Kidney (tissue), 14 donors: Measurements from ENCODE around the gene LRFN5. TPM values are rescaled to one million over a fixed set of nuclear protein-coding genes. Genes with fewer than 3 reads are reported as not detected.

Experiments used
- DNase-seq, 5 donors: peaks; one replicate each; pipeline ENCODE4 v3.0.0-alpha.2; 2013 to 2020
- FAIRE-seq: peaks from 2 replicates; lab custom pipeline; 2012; peaks lifted over from hg19 to GRCh38; lab: Jason Lieb, UNC
- H3K27ac ChIP-seq, 2 donors: one replicate each; pipeline ENCODE4 v1.7.0; 2013; ENCODE audit warnings: low read depth in 2 of 2, low read length in 2 of 2, inconsistent platforms in 1 of 2
- H3K27me3 ChIP-seq: one replicate; pipeline ENCODE4 v1.7.1; 2013; ENCODE audit warnings: low read length, inconsistent platforms; ENCODE audit not compliant: control insufficient read depth, insufficient read depth
- H3K36me3 ChIP-seq, 3 donors: one replicate each; pipeline versions ENCODE4 v1.7.0 to v1.7.1; 2013; ENCODE audit warnings: low read length in 3 of 3, control low read depth in 1 of 3, inconsistent platforms in 1 of 3; ENCODE audit not compliant: insufficient read depth in 3 of 3, control insufficient read depth in 2 of 3
- H3K4me1 ChIP-seq, 3 donors: one replicate each; pipeline versions ENCODE4 v1.7.0 to v1.7.1; 2013; ENCODE audit warnings: low read length in 3 of 3, inconsistent platforms in 1 of 3, low read depth in 1 of 3; ENCODE audit not compliant: control insufficient read depth in 2 of 3, insufficient read depth in 2 of 3
- H3K4me3 ChIP-seq, 3 donors: one replicate each; pipeline versions ENCODE4 v1.7.0 to v1.8.1; 2013; ENCODE audit warnings: low read length in 3 of 3, control low read depth in 1 of 3, inconsistent platforms in 1 of 3
- H3K9ac ChIP-seq, 3 donors: one replicate each; pipeline versions ENCODE4 v1.7.0 to v1.7.1; 2013; ENCODE audit warnings: low read length in 3 of 3, control low read depth in 1 of 3, inconsistent platforms in 1 of 3
- H3K9me3 ChIP-seq, 3 donors: one replicate each; pipeline versions ENCODE4 v1.7.0 to v1.7.1; 2013; ENCODE audit warnings: low read length in 3 of 3, control low read depth in 1 of 3, inconsistent platforms in 1 of 3; ENCODE audit not compliant: control insufficient read depth in 2 of 3, insufficient read depth in 1 of 3
- intact Hi-C: fragments of 100-400 bp; cut with DNase I; formaldehyde crosslinking; loops from one replicate; pipeline ENCODE4 v1.11.1; 2022
- polyA plus RNA-seq: library from polyadenylated mRNA; stranded (reverse); fragments of 350-450 nt; fragmentation: Illumina TruSeq; extraction: RNeasy Lipid Tissue Mini Kit (QIAGEN cat#74804); gene quantifications from one replicate; pipeline ENCODE4 v1.2.3, GENCODE V29; 2014; ENCODE audit warnings: low read depth, low replicate concordance; ENCODE audit not compliant: insufficient read depth
- total RNA-seq: library from RNA; stranded (reverse); fragmentation: NEBNext Ultra II Directional; extraction: Animal tissue kit (Norgen Biotek cat#: 25700); gene quantifications from one replicate; pipeline ENCODE4 v1.2.1, GENCODE V29; 2021
- TF ChIP-seq, protein P1 (sequence below): IDR thresholded peaks from 3 replicates; pipeline ENCODE4 v1.5.1; 2012; ENCODE audit warnings: mild to moderate bottlenecking, moderate library complexity, borderline replicate concordance; ENCODE audit not compliant: insufficient read depth; ENCODE audit errors: extremely low read depth
- donor health status: control.
- donor health status: control.
- donor health status: control.
- donor health status: control.
- donor health status: control.
- donor health status: DM: yes; HTN: yes; CAD: no.
- donor health status: Normal renal cell carcinoma (clear cell type).

LRFN5 gene
- total and polyA plus RNA-seq, 2 donors from 2014 or later = 1.5 to 2.4 TPM

GRCh38 chr14:41609704-41610183 lies 3.1 kb downstream of the LRFN5 start:
- FAIRE-seq = no peak

DNA sequence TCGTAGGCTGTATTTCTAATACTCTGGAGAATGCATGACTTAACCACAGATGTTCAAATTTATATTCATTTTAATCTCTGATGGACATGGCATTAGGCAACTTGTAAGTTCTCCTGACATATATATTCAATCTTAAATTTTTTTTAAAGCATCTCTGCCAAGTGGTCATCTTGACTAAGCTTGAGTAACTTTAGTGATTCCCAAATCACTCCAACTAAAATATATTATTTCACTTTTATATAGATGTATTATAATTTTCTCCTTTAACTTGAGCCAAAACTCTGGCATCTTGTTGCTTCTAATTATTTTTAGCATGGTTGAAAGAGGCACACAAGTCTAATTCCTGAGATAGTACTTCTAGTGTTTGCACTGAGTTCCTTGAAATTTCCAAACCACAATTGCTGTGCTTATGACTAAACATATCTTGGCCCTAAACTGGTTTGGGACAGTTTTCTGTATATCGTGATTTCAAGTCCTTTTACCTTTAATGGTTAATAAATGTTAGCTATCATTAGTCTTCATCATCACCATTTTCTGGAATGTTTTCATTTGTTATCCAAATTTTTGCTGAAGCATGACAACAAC lies 8.4 kb downstream of the LRFN5 start:
- H3K4me3 ChIP-seq = no peak overlapping the region
- H3K9ac ChIP-seq = no peak overlapping the region
- TF ChIP-seq, protein P1, sequence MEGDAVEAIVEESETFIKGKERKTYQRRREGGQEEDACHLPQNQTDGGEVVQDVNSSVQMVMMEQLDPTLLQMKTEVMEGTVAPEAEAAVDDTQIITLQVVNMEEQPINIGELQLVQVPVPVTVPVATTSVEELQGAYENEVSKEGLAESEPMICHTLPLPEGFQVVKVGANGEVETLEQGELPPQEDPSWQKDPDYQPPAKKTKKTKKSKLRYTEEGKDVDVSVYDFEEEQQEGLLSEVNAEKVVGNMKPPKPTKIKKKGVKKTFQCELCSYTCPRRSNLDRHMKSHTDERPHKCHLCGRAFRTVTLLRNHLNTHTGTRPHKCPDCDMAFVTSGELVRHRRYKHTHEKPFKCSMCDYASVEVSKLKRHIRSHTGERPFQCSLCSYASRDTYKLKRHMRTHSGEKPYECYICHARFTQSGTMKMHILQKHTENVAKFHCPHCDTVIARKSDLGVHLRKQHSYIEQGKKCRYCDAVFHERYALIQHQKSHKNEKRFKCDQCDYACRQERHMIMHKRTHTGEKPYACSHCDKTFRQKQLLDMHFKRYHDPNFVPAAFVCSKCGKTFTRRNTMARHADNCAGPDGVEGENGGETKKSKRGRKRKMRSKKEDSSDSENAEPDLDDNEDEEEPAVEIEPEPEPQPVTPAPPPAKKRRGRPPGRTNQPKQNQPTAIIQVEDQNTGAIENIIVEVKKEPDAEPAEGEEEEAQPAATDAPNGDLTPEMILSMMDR = no peak
- no peaks in the 10 kb centered on the region for H3K9me3 ChIP-seq
- intact Hi-C loops = no loop called here
- FAIRE-seq (no peak), DNase-seq (no peak)
- no peak overlapping the region for H3K27ac ChIP-seq
- no peaks in the 10 kb centered on the region for H3K4me1 ChIP-seq
- H3K36me3 ChIP-seq = no peaks in the 10 kb centered on the region
- H3K27me3 ChIP-seq = no peaks in the 10 kb centered on the region

More at GRCh38 chr14:41609704-41610183, 3.1 kb downstream of the LRFN5 start:
- DNase-seq = peak; percentile 72 to 95 (median 91)
- no peaks in the 10 kb centered on the region for H3K36me3 ChIP-seq
- H3K27me3 ChIP-seq = no peaks in the 10 kb centered on the region
- intact Hi-C loops = no loop called here
- H3K27ac ChIP-seq = no peak overlapping the region
- peaks cover 0 to 10% (median 0%) of the 10 kb centered on the region in 3 donors for H3K4me1 ChIP-seq
- TF ChIP-seq, protein P1 = no peak
- peak overlapping the region in 1 of 3 donors; percentile 28 for H3K9ac ChIP-seq
- no peaks in the 10 kb centered on the region for H3K9me3 ChIP-seq
- H3K4me3 ChIP-seq = peak overlapping the region in 2 of 3 donors; percentile 45 to 90

DNA sequence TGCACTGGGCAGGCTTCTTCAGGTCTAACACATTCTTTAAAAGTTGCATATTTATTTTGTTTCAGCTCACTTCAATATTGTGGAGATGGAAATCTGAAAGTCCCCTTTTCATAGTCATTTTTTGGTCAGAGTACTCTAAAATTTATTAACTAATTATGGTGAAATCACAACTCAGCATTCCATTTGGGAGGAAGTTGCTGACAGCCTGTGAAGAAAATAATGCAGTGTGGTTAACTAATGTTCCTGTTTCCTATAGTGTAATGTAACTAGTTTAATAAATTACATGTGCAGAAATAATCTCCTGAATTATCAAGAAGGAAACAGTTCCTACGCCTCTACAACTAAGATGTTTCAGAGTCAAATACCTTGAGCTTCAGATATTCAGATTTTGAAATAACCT lies 17.1 kb downstream of the LRFN5 start:
- DNase-seq (no peak), FAIRE-seq (no peak)

More for the DNA sequence above, 17.1 kb downstream of the LRFN5 start:
- no peak overlapping the region for H3K9ac ChIP-seq
- TF ChIP-seq, protein P1 = no peak
- no peaks in the 10 kb centered on the region for H3K27me3 ChIP-seq
- H3K9me3 ChIP-seq = no peaks in the 10 kb centered on the region
- H3K27ac ChIP-seq = no peak overlapping the region
- H3K4me3 ChIP-seq = no peak overlapping the region
- intact Hi-C loops = no loop called here
- H3K4me1 ChIP-seq = no peaks in the 10 kb centered on the region
- no peaks in the 10 kb centered on the region for H3K36me3 ChIP-seq
